ENCODE data around the gene HRH3.

HRH3 gene

GRCh38 chr20:62197801-62198200 is 22.3 kb downstream of the HRH3 start:
- DNase-seq (ENCODE audit: low spot score), result no peak

- no peak for DNase-seq (ENCODE audit: low spot score)
These were observed 22.8 kb downstream of the HRH3 start for GRCh38 chr20:62197311-62197710.

GRCh38 chr20:62196286-62196685 is 23.8 kb downstream of the HRH3 start:
- DNase-seq (ENCODE audit: low spot score), result no peak

- DNase-seq (ENCODE audit: low spot score), result no peak
These were observed 24.3 kb downstream of the HRH3 start for GRCh38 chr20:62195736-62196135.

- DNase-seq (ENCODE audit: low spot score), result no peak
These were observed 25.0 kb downstream of the HRH3 start for GRCh38 chr20:62195075-62195405.

- no peak for DNase-seq (ENCODE audit: low spot score)
These were observed 26.7 kb downstream of the HRH3 start for GRCh38 chr20:62193079-62194025.

- no peak for DNase-seq (ENCODE audit: low spot score)
These were observed 27.4 kb downstream of the HRH3 start for GRCh38 chr20:62192635-62193034.

GRCh38 chr20:62191781-62192559 is 28.1 kb downstream of the HRH3 start:
- no peak for DNase-seq (ENCODE audit: low spot score)

GRCh38 chr20:62190639-62191411 is 29.3 kb downstream of the HRH3 start:
- DNase-seq (ENCODE audit: low spot score), result no peak

- DNase-seq (ENCODE audit: low spot score), result peak; percentile 59
These were observed 32.9 kb downstream of the HRH3 start for GRCh38 chr20:62186887-62187866.

GRCh38 chr20:62186096-62186426 is 34.0 kb downstream of the HRH3 start:
- no peak for DNase-seq (ENCODE audit: low spot score)

GRCh38 chr20:62183426-62184142 is 36.5 kb downstream of the HRH3 start:
- DNase-seq (ENCODE audit: low spot score), result peak; percentile 57

GRCh38 chr20:62182469-62183425 is 37.3 kb downstream of the HRH3 start, which contains the start of gene MTG2:
MTG2 (plus strand) TSS chr20:62183028; CDS start chr20:62193421, 10,393 bp downstream.
- DNase-seq (ENCODE audit: low spot score), result peak; percentile 100

- DNase-seq (ENCODE audit: low spot score), result no peak
These were observed 38.3 kb downstream of the HRH3 start for GRCh38 chr20:62181808-62182207.

- no peak for DNase-seq (ENCODE audit: low spot score)
These were observed 40.9 kb downstream of the HRH3 start for GRCh38 chr20:62179162-62179504.

- no peak for DNase-seq (ENCODE audit: low spot score)
These were observed 41.5 kb downstream of the HRH3 start for GRCh38 chr20:62178316-62179161.

- DNase-seq (ENCODE audit: low spot score), result no peak
These were observed 42.8 kb downstream of the HRH3 start for GRCh38 chr20:62177307-62177706.

GRCh38 chr20:62176866-62177265 is 43.2 kb downstream of the HRH3 start:
- DNase-seq (ENCODE audit: low spot score), result no peak

- no peak for DNase-seq (ENCODE audit: low spot score)
These were observed 44.4 kb downstream of the HRH3 start for GRCh38 chr20:62175711-62176110.
